Liver (tissue), 9 donors: ENCODE measurements around the gene PDE2A. TPM values are rescaled to one million over a fixed set of nuclear protein-coding genes. Genes with fewer than 3 reads are reported as not detected.
A peak's percentile ranks its signal among the peaks of the same experiment; 100 is the strongest.

Experiments
- DNase-seq: peaks from one replicate; pipeline ENCODE4 v3.0.0-alpha.2; 2017; ENCODE audit warnings: low spot score
- H3K27ac ChIP-seq, 2 donors: one replicate each; pipeline ENCODE4 v1.7.0; 2013; ENCODE audit warnings: inconsistent platforms in 2 of 2, low read length in 2 of 2, control low read depth in 1 of 2, low read depth in 1 of 2, mild to moderate bottlenecking in 1 of 2
- H3K27me3 ChIP-seq, 4 donors: one replicate each; pipeline versions ENCODE4 v1.6.1 to v1.7.0; 2013; ENCODE audit warnings: low read length in 3 of 4, inconsistent platforms in 1 of 4, mild to moderate bottlenecking in 1 of 4, moderate library complexity in 1 of 4; ENCODE audit not compliant: control insufficient read depth in 4 of 4, insufficient read depth in 4 of 4
- H3K36me3 ChIP-seq, 4 donors: one replicate each; pipeline versions ENCODE4 v1.6.1 to v1.7.0; 2013; ENCODE audit warnings: low read length in 3 of 4, mild to moderate bottlenecking in 3 of 4, low read depth in 1 of 4, moderate library complexity in 1 of 4; ENCODE audit not compliant: control insufficient read depth in 4 of 4, insufficient read depth in 3 of 4
- H3K4me1 ChIP-seq, 4 donors: one replicate each; pipeline versions ENCODE4 v1.6.1 to v1.7.0; 2013; ENCODE audit warnings: low read length in 3 of 4, mild to moderate bottlenecking in 3 of 4, moderate library complexity in 1 of 4; ENCODE audit not compliant: control insufficient read depth in 4 of 4, insufficient read depth in 4 of 4
- H3K4me3 ChIP-seq, 3 donors: one replicate each; pipeline versions ENCODE4 v1.6.1 to v1.7.0; 2013; ENCODE audit warnings: low read length in 3 of 3, control low read depth in 1 of 3, low read depth in 1 of 3, mild to moderate bottlenecking in 1 of 3
- H3K9ac ChIP-seq, 2 donors: one replicate each; pipeline ENCODE4 v1.7.0; 2013; ENCODE audit warnings: low read length in 2 of 2, mild to moderate bottlenecking in 2 of 2, moderate library complexity in 2 of 2, control low read depth in 1 of 2, low read depth in 1 of 2
- H3K9me3 ChIP-seq, 4 donors: one replicate each; pipeline versions ENCODE4 v1.6.1 to v1.7.0; 2013; ENCODE audit warnings: low read length in 3 of 4; ENCODE audit not compliant: control insufficient read depth in 4 of 4
- EGR1 ChIP-seq, 2 donors: IDR thresholded peaks; 2 replicates each; pipeline ENCODE4 v1.6.1; 2016 to 2018; ENCODE audit warnings: antibody characterized with exemption in 2 of 2, low read depth in 2 of 2
- FOXA1 ChIP-seq: IDR thresholded peaks from 2 replicates; pipeline ENCODE4 v1.6.1; 2016; ENCODE audit warnings: antibody characterized with exemption
- FOXA2 ChIP-seq: IDR thresholded peaks from 2 replicates; pipeline ENCODE4 v1.6.1; 2016; ENCODE audit warnings: antibody characterized with exemption
- GABPA ChIP-seq, 2 donors: IDR thresholded peaks in 1 of 2; conservative IDR thresholded peaks in 1 of 2; 2 replicates each; pipeline ENCODE4 v1.6.1; 2016; ENCODE audit warnings: antibody characterized with exemption in 2 of 2, mild to moderate bottlenecking in 1 of 2, moderate library complexity in 1 of 2
- HNF4A ChIP-seq, 2 donors: conservative IDR thresholded peaks; 2 replicates each; pipeline ENCODE4 v1.6.1; 2016; ENCODE audit warnings: antibody characterized with exemption in 2 of 2, mild to moderate bottlenecking in 2 of 2
- HNF4G ChIP-seq: IDR thresholded peaks from 2 replicates; pipeline ENCODE4 v1.6.1; 2016; ENCODE audit warnings: antibody characterized with exemption
- JUND ChIP-seq, 2 donors: IDR thresholded peaks; 2 replicates each; pipeline ENCODE4 v1.6.1; 2016; ENCODE audit warnings: antibody characterized with exemption in 2 of 2
- NR2F2 ChIP-seq: IDR thresholded peaks from 2 replicates; pipeline ENCODE4 v1.6.1; 2016; ENCODE audit warnings: antibody characterized with exemption
- RAD21 ChIP-seq, 2 donors: IDR thresholded peaks; 2 replicates each; pipeline ENCODE4 v1.6.1; 2016; ENCODE audit warnings: antibody characterized with exemption in 2 of 2, mild to moderate bottlenecking in 2 of 2
- RXRA ChIP-seq, 2 donors: IDR thresholded peaks; 2 replicates each; pipeline ENCODE4 v1.6.1; 2017 to 2018; ENCODE audit warnings: antibody characterized with exemption in 2 of 2, mild to moderate bottlenecking in 1 of 2
- SP1 ChIP-seq: IDR thresholded peaks from 2 replicates; pipeline ENCODE4 v1.6.1; 2018; ENCODE audit warnings: antibody characterized with exemption, mild to moderate bottlenecking
- TAF1 ChIP-seq: conservative IDR thresholded peaks from 2 replicates; pipeline ENCODE4 v1.6.1; 2016; ENCODE audit warnings: antibody characterized with exemption, mild to moderate bottlenecking
- YY1 ChIP-seq: IDR thresholded peaks from 2 replicates; pipeline ENCODE4 v1.6.1; 2016; ENCODE audit warnings: antibody characterized with exemption, mild to moderate bottlenecking
- WGBS: extraction: QIAGEN DNeasy Blood & Tissue Kit; methylation state at CpG from one replicate; pipeline ENCODE4 v1.1.7; 2013; 5-methylcytosine and 5-hydroxymethylcytosine counted together
- polyA plus RNA-seq, 2 donors: library from polyadenylated mRNA; stranded (reverse) in 1 of 2; unstranded in 1 of 2; fragments of 200-250 nt in 1 of 2; fragments of >200 nt in 1 of 2; fragmentation: Nextera tagmentation in 1 of 2; extraction: Ambion mirVana in 1 of 2; gene quantifications; one replicate each; pipeline versions ENCODE4 v1.2.1 to v1.2.3, GENCODE V29; 2013 to 2015
- total RNA-seq, 2 donors: library from RNA; depleted of rRNA; stranded (reverse); fragments of >200 nt; gene quantifications; one replicate each; pipeline ENCODE4 v1.2.3, GENCODE V29; 2014
- TF ChIP-seq, protein P1 (sequence below): fragments of 150-350 bp; IDR thresholded peaks from 2 replicates; pipeline ENCODE4 v1.5.1; 2017; ENCODE audit warnings: improper control_type of control experiment, low read depth, low read length; ENCODE audit not compliant: missing input control
- TF ChIP-seq, protein P2 (sequence below): IDR thresholded peaks from 2 replicates; pipeline ENCODE4 v1.6.1; 2016; ENCODE audit warnings: antibody characterized with exemption
- TF ChIP-seq, protein P3 (sequence below): IDR thresholded peaks from 2 replicates; pipeline ENCODE4 v1.6.1; 2016; ENCODE audit warnings: antibody characterized with exemption, mild to moderate bottlenecking
- TF ChIP-seq, protein P4 (sequence below): IDR thresholded peaks from 2 replicates; pipeline ENCODE4 v1.6.1; 2016; ENCODE audit warnings: antibody characterized with exemption
- donor health status: healthy.
- donor health status: healthy.
- donor health status: healthy.
- donor health status: healthy.
- donor health status: healthy.

The PDE2A gene
- total and polyA plus RNA-seq, 4 donors: 4.3 to 32.8 (median 12.9) TPM

DNA sequence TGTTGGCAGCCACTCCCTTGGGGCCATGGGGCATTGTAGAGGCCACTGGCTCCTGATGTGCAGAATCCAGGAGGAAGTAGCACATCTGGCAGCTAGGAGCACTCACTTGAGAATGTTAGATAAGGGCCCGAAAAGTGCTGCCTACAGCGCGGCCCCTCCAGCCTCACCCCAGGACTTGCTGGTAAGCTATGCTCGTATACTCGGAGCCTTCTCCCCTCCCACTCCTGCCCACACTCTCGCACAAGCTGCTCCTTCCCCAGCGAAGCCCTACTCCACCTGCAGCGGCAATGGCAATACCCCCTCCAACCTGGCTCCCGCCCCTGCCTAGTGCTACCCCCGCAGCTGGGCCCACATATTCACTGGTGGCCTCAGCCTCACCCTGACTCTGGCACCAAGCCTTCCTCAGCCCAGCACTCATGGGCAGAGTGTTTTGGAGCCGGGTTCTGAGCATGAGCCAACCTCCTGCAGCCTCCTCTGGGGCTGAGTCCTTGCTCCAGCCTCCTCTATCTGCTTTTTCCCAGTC, 47.7 kb downstream of the PDE2A start:
- H3K27me3 ChIP-seq: no peaks in the 10 kb centered on the region
- peaks cover 0 to 15% (median 8%) of the 10 kb centered on the region in 4 donors for H3K4me1 ChIP-seq
- no peaks in the 10 kb centered on the region for H3K9me3 ChIP-seq
- H3K27ac ChIP-seq: peak overlapping the region; percentile 60 to 79
- TF ChIP-seq RAD21 (IDR thresholded peaks at IDR 0.05) (no peak), NR2F2 (no peak), FOXA1 (no peak), HNF4G (no peak), HNF4A (conservative IDR thresholded peaks at IDR 0.05) (no peak), JUND (IDR thresholded peaks at IDR 0.05) (no peak), SP1 (no peak), GABPA (IDR thresholded peaks at IDR 0.05 in 1 of 2, conservative IDR thresholded peaks at IDR 0.05 in 1 of 2) (no peak), FOXA2 (no peak), RXRA (IDR thresholded peaks at IDR 0.05) (no peak), YY1 (no peak)
- TF ChIP-seq, protein P1, sequence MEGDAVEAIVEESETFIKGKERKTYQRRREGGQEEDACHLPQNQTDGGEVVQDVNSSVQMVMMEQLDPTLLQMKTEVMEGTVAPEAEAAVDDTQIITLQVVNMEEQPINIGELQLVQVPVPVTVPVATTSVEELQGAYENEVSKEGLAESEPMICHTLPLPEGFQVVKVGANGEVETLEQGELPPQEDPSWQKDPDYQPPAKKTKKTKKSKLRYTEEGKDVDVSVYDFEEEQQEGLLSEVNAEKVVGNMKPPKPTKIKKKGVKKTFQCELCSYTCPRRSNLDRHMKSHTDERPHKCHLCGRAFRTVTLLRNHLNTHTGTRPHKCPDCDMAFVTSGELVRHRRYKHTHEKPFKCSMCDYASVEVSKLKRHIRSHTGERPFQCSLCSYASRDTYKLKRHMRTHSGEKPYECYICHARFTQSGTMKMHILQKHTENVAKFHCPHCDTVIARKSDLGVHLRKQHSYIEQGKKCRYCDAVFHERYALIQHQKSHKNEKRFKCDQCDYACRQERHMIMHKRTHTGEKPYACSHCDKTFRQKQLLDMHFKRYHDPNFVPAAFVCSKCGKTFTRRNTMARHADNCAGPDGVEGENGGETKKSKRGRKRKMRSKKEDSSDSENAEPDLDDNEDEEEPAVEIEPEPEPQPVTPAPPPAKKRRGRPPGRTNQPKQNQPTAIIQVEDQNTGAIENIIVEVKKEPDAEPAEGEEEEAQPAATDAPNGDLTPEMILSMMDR: no peak
- TF ChIP-seq, protein P2, sequence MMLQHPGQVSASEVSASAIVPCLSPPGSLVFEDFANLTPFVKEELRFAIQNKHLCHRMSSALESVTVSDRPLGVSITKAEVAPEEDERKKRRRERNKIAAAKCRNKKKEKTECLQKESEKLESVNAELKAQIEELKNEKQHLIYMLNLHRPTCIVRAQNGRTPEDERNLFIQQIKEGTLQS: no peak
- TF ChIP-seq, protein P3, sequence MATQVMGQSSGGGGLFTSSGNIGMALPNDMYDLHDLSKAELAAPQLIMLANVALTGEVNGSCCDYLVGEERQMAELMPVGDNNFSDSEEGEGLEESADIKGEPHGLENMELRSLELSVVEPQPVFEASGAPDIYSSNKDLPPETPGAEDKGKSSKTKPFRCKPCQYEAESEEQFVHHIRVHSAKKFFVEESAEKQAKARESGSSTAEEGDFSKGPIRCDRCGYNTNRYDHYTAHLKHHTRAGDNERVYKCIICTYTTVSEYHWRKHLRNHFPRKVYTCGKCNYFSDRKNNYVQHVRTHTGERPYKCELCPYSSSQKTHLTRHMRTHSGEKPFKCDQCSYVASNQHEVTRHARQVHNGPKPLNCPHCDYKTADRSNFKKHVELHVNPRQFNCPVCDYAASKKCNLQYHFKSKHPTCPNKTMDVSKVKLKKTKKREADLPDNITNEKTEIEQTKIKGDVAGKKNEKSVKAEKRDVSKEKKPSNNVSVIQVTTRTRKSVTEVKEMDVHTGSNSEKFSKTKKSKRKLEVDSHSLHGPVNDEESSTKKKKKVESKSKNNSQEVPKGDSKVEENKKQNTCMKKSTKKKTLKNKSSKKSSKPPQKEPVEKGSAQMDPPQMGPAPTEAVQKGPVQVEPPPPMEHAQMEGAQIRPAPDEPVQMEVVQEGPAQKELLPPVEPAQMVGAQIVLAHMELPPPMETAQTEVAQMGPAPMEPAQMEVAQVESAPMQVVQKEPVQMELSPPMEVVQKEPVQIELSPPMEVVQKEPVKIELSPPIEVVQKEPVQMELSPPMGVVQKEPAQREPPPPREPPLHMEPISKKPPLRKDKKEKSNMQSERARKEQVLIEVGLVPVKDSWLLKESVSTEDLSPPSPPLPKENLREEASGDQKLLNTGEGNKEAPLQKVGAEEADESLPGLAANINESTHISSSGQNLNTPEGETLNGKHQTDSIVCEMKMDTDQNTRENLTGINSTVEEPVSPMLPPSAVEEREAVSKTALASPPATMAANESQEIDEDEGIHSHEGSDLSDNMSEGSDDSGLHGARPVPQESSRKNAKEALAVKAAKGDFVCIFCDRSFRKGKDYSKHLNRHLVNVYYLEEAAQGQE: no peak
- no peak for DNase-seq
- no peaks in the 10 kb centered on the region for H3K36me3 ChIP-seq
- 72% methylated on average over 11 of the region's 11 CpGs for WGBS
- no peak overlapping the region for H3K4me3 ChIP-seq
- H3K9ac ChIP-seq: no peak overlapping the region

DNA sequence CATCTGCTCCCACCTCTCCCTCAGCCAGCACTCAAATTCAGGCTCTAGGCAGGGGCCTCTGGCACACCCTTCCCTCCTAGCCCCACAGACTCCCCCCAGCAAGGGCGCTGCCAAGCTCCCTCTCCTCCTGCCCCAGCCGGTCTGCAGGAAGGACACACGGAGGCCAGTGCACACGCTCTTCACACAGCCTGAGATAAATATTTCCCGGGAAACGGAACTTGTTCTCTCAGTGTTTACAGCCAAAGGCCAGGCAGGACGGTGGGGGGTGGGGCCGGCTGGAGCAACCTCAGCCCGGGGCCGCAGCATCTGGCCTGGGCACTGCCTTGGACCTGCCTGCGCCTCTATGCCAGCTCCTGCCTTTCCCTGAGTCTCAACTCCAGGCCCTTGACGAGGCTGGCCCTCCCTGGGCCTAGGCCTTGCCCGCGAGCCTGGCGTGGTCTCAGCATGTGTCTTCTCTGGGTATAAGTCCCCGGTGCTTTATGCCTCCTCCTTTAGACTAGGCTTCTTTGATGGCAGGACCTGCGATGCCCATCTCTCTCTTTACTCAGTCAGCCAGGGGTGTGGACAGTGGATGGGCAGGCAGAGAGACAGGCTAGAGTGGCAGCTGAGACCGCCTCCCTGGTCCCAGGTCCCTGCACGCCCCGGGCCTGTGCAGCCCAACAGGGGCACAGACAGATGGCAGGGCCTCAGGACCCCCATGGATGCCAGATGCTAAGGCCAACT, 48.4 kb downstream of the PDE2A start:
- H3K4me3 ChIP-seq: no peak overlapping the region
- H3K27me3 ChIP-seq: no peaks in the 10 kb centered on the region
- peaks cover 0 to 15% (median 8%) of the 10 kb centered on the region in 4 donors for H3K4me1 ChIP-seq
- no peaks in the 10 kb centered on the region for H3K9me3 ChIP-seq
- 37% methylated on average over 20 of the region's 20 CpGs for WGBS
- H3K36me3 ChIP-seq: no peaks in the 10 kb centered on the region
- no peak overlapping the region for H3K9ac ChIP-seq
- H3K27ac ChIP-seq: peak overlapping the region; percentile 60 to 79
- DNase-seq: peak; percentile 72
- TF ChIP-seq, protein P3: peak; percentile 41
- no peak for TF ChIP-seq FOXA1
- peak; percentile 61 for TF ChIP-seq SP1
- TF ChIP-seq NR2F2: peak; percentile 27
- no peak for TF ChIP-seq FOXA2
- TF ChIP-seq, protein P4, sequence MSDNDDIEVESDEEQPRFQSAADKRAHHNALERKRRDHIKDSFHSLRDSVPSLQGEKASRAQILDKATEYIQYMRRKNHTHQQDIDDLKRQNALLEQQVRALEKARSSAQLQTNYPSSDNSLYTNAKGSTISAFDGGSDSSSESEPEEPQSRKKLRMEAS: no peak
- no peak for TF ChIP-seq YY1
- peak; percentile 32 to 54 for TF ChIP-seq RXRA (IDR thresholded peaks at IDR 0.05)
- no peak for TF ChIP-seq TAF1
- no peak for TF ChIP-seq EGR1 (IDR thresholded peaks at IDR 0.05; ENCODE audit: low read depth in 2 of 2)
- TF ChIP-seq, protein P1: no peak
- no peak for TF ChIP-seq HNF4G
- peak in 1 of 2 donors; percentile 63 for TF ChIP-seq GABPA (IDR thresholded peaks at IDR 0.05 in 1 of 2, conservative IDR thresholded peaks at IDR 0.05 in 1 of 2)
- TF ChIP-seq, protein P2: no peak
